AG10803 (cell line): ENCODE measurements around the gene LRFN3.
"Not testable (repeated sequence)": the region's sequence is repeated elsewhere in the genome, so short reads cannot be mapped to it uniquely, and the experiment has no call there.

ENCODE experiments used
- DNase-seq: peaks from one replicate; pipeline ENCODE4 v3.0.0; 2010; ENCODE audit warnings: low read depth
- H3K4me3 ChIP-seq: 2 replicates; pipeline ENCODE4 v1.5.1; 2011; ENCODE audit warnings: mild to moderate bottlenecking, low read length, control low read depth
- CTCF ChIP-seq: conservative IDR thresholded peaks from 2 replicates; pipeline ENCODE4 v1.5.1; 2011; ENCODE audit warnings: mild to moderate bottlenecking, low read length, control low read depth, inconsistent platforms

The LRFN3 gene

GRCh38 chr19:35935911-35936737 is at the start of gene LRFN3:
LRFN3 (plus strand) TSS chr19:35936374; CDS start chr19:35939426, 3,052 bp downstream.
- peak; percentile 61 for DNase-seq
- no peak for TF ChIP-seq CTCF
- H3K4me3 ChIP-seq, result peak within 1 kb of the TSS; percentile 53

- TF ChIP-seq CTCF, result no peak
Measured at GRCh38 chr19:35887197-35887596, 49.0 kb upstream of the LRFN3 start.

GRCh38 chr19:35888398-35888797 is 47.8 kb upstream of the LRFN3 start:
- TF ChIP-seq CTCF, result no peak
- H3K4me3 ChIP-seq, result no peak overlapping the region
- DNase-seq, result no peak

More at GRCh38 chr19:35887197-35887596, 49.0 kb upstream of the LRFN3 start:
- DNase-seq, result no peak
- H3K4me3 ChIP-seq, result no peak overlapping the region

- DNase-seq, result no peak
- no peak overlapping the region for H3K4me3 ChIP-seq
- TF ChIP-seq CTCF, result no peak
Measured at GRCh38 chr19:35889370-35890112, 46.6 kb upstream of the LRFN3 start.

- TF ChIP-seq CTCF, result no peak
- DNase-seq, result no peak
- no peak overlapping the region for H3K4me3 ChIP-seq
Measured at GRCh38 chr19:35890113-35890650, 46.0 kb upstream of the LRFN3 start.

- not testable (repeated sequence) for H3K4me3 ChIP-seq, DNase-seq
Measured at GRCh38 chr19:35891819-35892218, 44.4 kb upstream of the LRFN3 start.

- TF ChIP-seq CTCF, result no peak
- no peak for DNase-seq
Measured at GRCh38 chr19:35894342-35894741, 41.8 kb upstream of the LRFN3 start.

More at GRCh38 chr19:35894342-35894741, 41.8 kb upstream of the LRFN3 start:
- H3K4me3 ChIP-seq, result no peak overlapping the region
